IMR-90 (cell line): ENCODE measurements around the gene SYP. TPM values are rescaled to one million over a fixed set of nuclear protein-coding genes. Genes with fewer than 3 reads are reported as not detected.

Source experiments
- ATAC-seq: fragments of 200-7000 bp; cut with Tn5 transposase; 2 replicates; pipeline ENCODE4 v1.9.1; 2020; ENCODE audit warnings: low read depth, mild to moderate bottlenecking, moderate library complexity
- BruUV-seq: library from RNA; stranded (reverse); fragments of 400-500 nt; replicated peaks from 2 replicates; lab custom pipeline; 2021; lab: Mats Ljungman, UMichigan
- CTCF ChIA-PET: fragments of 300-600 bp; formaldehyde crosslinking; extraction: SDS; loops from one replicate; lab custom pipeline; 2021; ENCODE audit warnings: antibody characterized with exemption; lab: Yijun Ruan, JAX
- POLR2A ChIA-PET: fragments of 300-600 bp; sonication (Branson Sonifier 250); formaldehyde crosslinking; loops from one replicate; lab custom pipeline; 2022; ENCODE audit warnings: antibody characterized with exemption; ENCODE audit not compliant: unreplicated experiment; lab: Charles Lee
- DNase-seq: peaks from one replicate; pipeline ENCODE4 v3.0.0; 2013
- H2AFZ ChIP-seq: replicated peaks from 2 replicates; pipeline ENCODE3; 2013; ENCODE audit warnings: low read length, mild to moderate bottlenecking; ENCODE audit not compliant: poor library complexity
- H2AK5ac ChIP-seq: 2 replicates; pipeline ENCODE4 v1.6.1; 2013; ENCODE audit warnings: low read depth, low read length, inconsistent platforms
- H2AK9ac ChIP-seq: replicated peaks from 2 replicates; pipeline ENCODE3; 2013; ENCODE audit warnings: mild to moderate bottlenecking, low read depth, low read length, moderate library complexity; ENCODE audit not compliant: poor library complexity
- H2BK120ac ChIP-seq: 2 replicates; pipeline ENCODE4 v1.6.1; 2013; ENCODE audit warnings: low read depth, low read length, inconsistent platforms
- H2BK15ac ChIP-seq: 3 replicates; pipeline ENCODE4 v1.6.1; 2013; ENCODE audit warnings: low read depth, low read length, inconsistent platforms
- H2BK20ac ChIP-seq: 2 replicates; pipeline ENCODE4 v1.6.1; 2013; ENCODE audit warnings: low read depth, mild to moderate bottlenecking, inconsistent platforms, low read length, moderate library complexity
- H2BK5ac ChIP-seq: 2 replicates; pipeline ENCODE4 v1.6.1; 2013; ENCODE audit warnings: mild to moderate bottlenecking, low read depth, low read length, inconsistent platforms; ENCODE audit not compliant: poor library complexity, severe bottlenecking
- H3K14ac ChIP-seq: replicated peaks from 2 replicates; pipeline ENCODE4 v1.6.1; 2013; ENCODE audit warnings: low read depth, low read length, inconsistent platforms
- H3K18ac ChIP-seq: 2 replicates; pipeline ENCODE4 v1.6.1; 2013; ENCODE audit warnings: low read depth, low read length, control low read depth
- H3K23ac ChIP-seq: 2 replicates; pipeline ENCODE4 v1.6.1; 2013; ENCODE audit warnings: low read depth, low read length, inconsistent platforms
- H3K27ac ChIP-seq: 2 replicates; pipeline ENCODE4 v1.5.1; 2013; ENCODE audit warnings: mild to moderate bottlenecking, control low read depth, low read length; ENCODE audit not compliant: insufficient read depth
- H3K27me3 ChIP-seq: 2 replicates; pipeline ENCODE4 v1.6.1; 2013; ENCODE audit warnings: low read length; ENCODE audit not compliant: control insufficient read depth, insufficient read depth
- H3K36me3 ChIP-seq: 2 replicates; pipeline ENCODE4 v1.6.1; 2013; ENCODE audit warnings: low read length, mixed read lengths; ENCODE audit not compliant: control insufficient read depth, insufficient read depth
- H3K4ac ChIP-seq: 2 replicates; pipeline ENCODE4 v1.6.1; 2013; ENCODE audit warnings: low read depth, low read length, inconsistent platforms
- H3K4me1 ChIP-seq: 2 replicates; pipeline ENCODE4 v1.6.1; 2013; ENCODE audit warnings: low read length, mixed read lengths; ENCODE audit not compliant: control insufficient read depth, insufficient read depth
- H3K4me2 ChIP-seq: 2 replicates; pipeline ENCODE4 v1.6.1; 2013; ENCODE audit warnings: low read depth, mild to moderate bottlenecking, control low read depth, low read length, moderate library complexity
- H3K4me3 ChIP-seq: 2 replicates; pipeline ENCODE4 v1.5.1; 2013; ENCODE audit warnings: low read depth, mild to moderate bottlenecking, control low read depth, low read length, moderate library complexity; ENCODE audit not compliant: insufficient read depth
- H3K56ac ChIP-seq: 2 replicates; pipeline ENCODE4 v1.6.1; 2013; ENCODE audit warnings: low read length, inconsistent platforms; ENCODE audit not compliant: insufficient read depth; ENCODE audit errors: extremely low read depth
- H3K79me1 ChIP-seq, 2 experiments: 2 replicates each; pipeline ENCODE4 v1.6.1; 2013; ENCODE audit warnings: low read length in 2 of 2, inconsistent platforms in 1 of 2, low read depth in 1 of 2
- H3K9ac ChIP-seq: 2 replicates; pipeline ENCODE4 v1.6.1; 2013; ENCODE audit warnings: low read depth, low read length, control low read depth
- H3K9me1 ChIP-seq: 2 replicates; pipeline ENCODE4 v1.6.1; 2013; ENCODE audit warnings: low read length, inconsistent platforms; ENCODE audit not compliant: insufficient read depth
- H3K9me3 ChIP-seq: 2 replicates; pipeline ENCODE4 v1.6.1; 2013; ENCODE audit warnings: low read length; ENCODE audit not compliant: control insufficient read depth, insufficient read depth
- H4K20me1 ChIP-seq: 2 replicates; pipeline ENCODE4 v1.6.1; 2013; ENCODE audit warnings: low read length, inconsistent platforms; ENCODE audit not compliant: insufficient read depth
- H4K5ac ChIP-seq: 2 replicates; pipeline ENCODE4 v1.6.1; 2013; ENCODE audit warnings: mild to moderate bottlenecking, low read depth, low read length, control low read depth
- H4K8ac ChIP-seq, 2 experiments: 2 replicates each; pipeline ENCODE4 v1.6.1; 2013; ENCODE audit warnings: low read depth in 2 of 2, low read length in 2 of 2, control low read depth in 1 of 2, inconsistent platforms in 1 of 2
- H4K91ac ChIP-seq: 2 replicates; pipeline ENCODE4 v1.6.1; 2013; ENCODE audit warnings: low read depth, low read length, inconsistent platforms; ENCODE audit not compliant: insufficient read depth
- BHLHE40 ChIP-seq: fragments of 150-350 bp; IDR thresholded peaks from 2 replicates; pipeline ENCODE4 v1.6.1; 2016; ENCODE audit warnings: mild to moderate bottlenecking, low read depth, low read length
- CHD1 ChIP-seq: IDR thresholded peaks from 2 replicates; pipeline ENCODE4 v1.6.1; 2012; ENCODE audit warnings: low read depth, low read length, improper control_type of control experiment
- FOS ChIP-seq: fragments of 150-350 bp; IDR thresholded peaks from 2 replicates; pipeline ENCODE4 v1.6.1; 2016; ENCODE audit warnings: low read depth, low read length
- MAZ ChIP-seq: IDR thresholded peaks from 2 replicates; pipeline ENCODE4 v1.6.1; 2012; ENCODE audit warnings: low read depth, mild to moderate bottlenecking, low read length, improper control_type of control experiment, moderate library complexity, borderline replicate concordance
- POLR2A ChIP-seq: IDR thresholded peaks from 2 replicates; pipeline ENCODE4 v1.6.1; 2012; ENCODE audit warnings: mild to moderate bottlenecking, low read depth, low read length
- RAD21 ChIP-seq: IDR thresholded peaks from 2 replicates; pipeline ENCODE4 v1.6.1; 2012; ENCODE audit warnings: low read length, improper control_type of control experiment
- SMC3 ChIP-seq: fragments of 150-350 bp; IDR thresholded peaks from 2 replicates; pipeline ENCODE4 v1.6.1; 2016; ENCODE audit warnings: low read depth, mild to moderate bottlenecking, antibody characterized with exemption, low read length, moderate library complexity
- WGBS, 2 experiments: methylation state at CpG; one replicate each; pipeline versions ENCODE4 v1.1.5 to v1.1.7; 2013; ENCODE audit warnings: missing lambda C conversion rate in 2 of 2; ENCODE audit not compliant: insufficient read length in 1 of 2; ENCODE audit errors: extremely low coverage in 2 of 2; 5-methylcytosine and 5-hydroxymethylcytosine counted together
- dilution Hi-C: fragments of 300-500 bp; cut with HindIII; formaldehyde crosslinking; loops from one replicate; pipeline ENCODE4 v1.14.3; 2018; ENCODE audit warnings: low sequenced_read_pairs; ENCODE audit not compliant: unreplicated experiment
- in situ Hi-C: fragments of 300-500 bp; cut with MboI; formaldehyde crosslinking; loops from 3 replicates; pipeline ENCODE4 v1.14.3; 2019; ENCODE audit warnings: low sequenced_read_pairs, inconsistent platforms, mixed read lengths
- intact Hi-C: fragments of 100-400 bp; cut with micrococcal nuclease; formaldehyde crosslinking; loops from 2 replicates; pipeline ENCODE4 v1.10.0; 2022
- polyA plus RNA-seq, 3 experiments: library from polyadenylated mRNA; depleted of rRNA; stranded (reverse); fragments of >200 nt; gene quantifications; 2 replicates each; pipeline ENCODE4 v1.2.3, GENCODE V29; 2012; ENCODE audit warnings: low replicate concordance in 1 of 3
- total RNA-seq: library from RNA; depleted of rRNA; stranded (reverse); fragments of >200 nt; gene quantifications from 2 replicates; pipeline ENCODE4 v1.2.3, GENCODE V29; 2012
- TF ChIP-seq, protein P1 (sequence below): fragments of 150-350 bp; IDR thresholded peaks from 2 replicates; pipeline ENCODE4 v1.6.1; 2016; ENCODE audit warnings: low read depth, mild to moderate bottlenecking, low read length, moderate library complexity, borderline replicate concordance

Gene SYP
- total and polyA plus RNA-seq, 2 of the 4 experiments (the other 2 are of a cell fraction): under 0.01 to 0.05 TPM

DNA sequence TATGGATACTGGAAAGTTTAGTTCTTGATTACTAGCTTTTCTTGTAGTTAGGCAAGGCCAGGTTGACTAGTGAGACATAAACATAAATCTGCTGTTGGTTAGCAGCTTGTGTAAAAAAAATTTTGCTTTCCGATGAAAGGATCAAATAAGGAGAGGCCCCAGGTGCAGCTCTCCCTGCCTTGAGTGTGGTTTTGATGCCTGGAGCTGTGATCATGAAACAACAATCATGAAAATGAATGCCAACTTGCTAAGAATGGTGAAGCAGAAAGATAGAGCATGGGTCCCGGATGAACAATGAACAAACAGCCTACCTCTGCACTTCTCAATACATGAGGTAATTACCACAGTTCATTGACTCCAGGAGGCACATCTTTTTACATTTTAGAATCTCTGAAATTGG, 14.4 kb upstream of the SYP start:
- Histone ChIP-seq H3K4me3 (no peak overlapping the region), H2BK15ac (no peak overlapping the region), H3K9me3 (peaks cover 4% of the 10 kb centered on the region), H3K27me3 (no peaks in the 10 kb centered on the region; the same call in 1 of the 2 replicates), H3K18ac (no peak overlapping the region), H4K8ac (no peak overlapping the region), H3K9me1 (no peaks in the 10 kb centered on the region), H3K9ac (no peak overlapping the region), H2BK120ac (no peak overlapping the region), H2BK5ac (no peak overlapping the region), H4K5ac (no peak overlapping the region), H4K91ac (no peak overlapping the region), H2BK20ac (no peak overlapping the region), H3K56ac (no peak overlapping the region), H3K27ac (no peak overlapping the region), H3K4ac (no peak overlapping the region), H3K4me1 (no peaks in the 10 kb centered on the region), H3K79me1 (no peaks in the 10 kb centered on the region), H2AFZ (no peak overlapping the region), H3K23ac (no peak overlapping the region), H3K36me3 (no peaks in the 10 kb centered on the region), H2AK9ac (no peak overlapping the region), H3K14ac (no peak overlapping the region), H2AK5ac (no peak overlapping the region), H3K4me2 (no peak overlapping the region), H4K20me1 (no peaks in the 10 kb centered on the region)
- dilution Hi-C loops (no loop called here), in situ Hi-C loops (no loop called here), intact Hi-C loops (no loop called here)
- DNase-seq: no peak
- no CpG with 5 or more reads among the region's 2 CpGs for WGBS, 2 experiments
- ChIA-PET CTCF (interaction anchor here (1.4 kb wide), 1 partner anchor 55 kb away, joined by 4 read pairs; no protein-coding TSS in a partner anchor), POLR2A (no interaction called here)
- TF ChIP-seq SMC3 (no peak), POLR2A (no peak), CHD1 (no peak), MAZ (no peak), FOS (no peak), BHLHE40 (no peak), RAD21 (no peak)
- TF ChIP-seq, protein P1, sequence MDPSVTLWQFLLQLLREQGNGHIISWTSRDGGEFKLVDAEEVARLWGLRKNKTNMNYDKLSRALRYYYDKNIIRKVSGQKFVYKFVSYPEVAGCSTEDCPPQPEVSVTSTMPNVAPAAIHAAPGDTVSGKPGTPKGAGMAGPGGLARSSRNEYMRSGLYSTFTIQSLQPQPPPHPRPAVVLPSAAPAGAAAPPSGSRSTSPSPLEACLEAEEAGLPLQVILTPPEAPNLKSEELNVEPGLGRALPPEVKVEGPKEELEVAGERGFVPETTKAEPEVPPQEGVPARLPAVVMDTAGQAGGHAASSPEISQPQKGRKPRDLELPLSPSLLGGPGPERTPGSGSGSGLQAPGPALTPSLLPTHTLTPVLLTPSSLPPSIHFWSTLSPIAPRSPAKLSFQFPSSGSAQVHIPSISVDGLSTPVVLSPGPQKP: no peak
- no peak for ATAC-seq
- BruUV-seq: no TSS peak
